HEK293 (cell line): ENCODE results near the gene RBM10.

Source experiments
- BCL11A ChIP-seq: fragments of 450-650 bp; formaldehyde crosslinking; IDR thresholded peaks from 2 replicates; pipeline ENCODE4 v1.5.1; 2016; ENCODE audit warnings: low read depth, missing biosample characterization, missing genetic modification characterization
- EGR2 ChIP-seq: fragments of 450-650 bp; formaldehyde crosslinking; IDR thresholded peaks from 2 replicates; pipeline ENCODE4 v1.5.1; 2016; ENCODE audit warnings: low read depth, missing biosample characterization, missing genetic modification characterization
- GLIS1 ChIP-seq: fragments of 450-650 bp; formaldehyde crosslinking; IDR thresholded peaks from 2 replicates; pipeline ENCODE4 v1.5.1; 2016; ENCODE audit warnings: missing biosample characterization, missing genetic modification characterization
- KLF7 ChIP-seq: fragments of 450-650 bp; formaldehyde crosslinking; IDR thresholded peaks from 2 replicates; pipeline ENCODE4 v1.5.1; 2016; ENCODE audit warnings: missing biosample characterization, missing genetic modification characterization, borderline replicate concordance
- KLF8 ChIP-seq: fragments of 450-650 bp; formaldehyde crosslinking; IDR thresholded peaks from 2 replicates; pipeline ENCODE4 v1.5.1; 2016; ENCODE audit warnings: missing biosample characterization, missing genetic modification characterization
- KLF9 ChIP-seq: fragments of 450-650 bp; formaldehyde crosslinking; IDR thresholded peaks from 2 replicates; pipeline ENCODE4 v1.5.1; 2016; ENCODE audit warnings: missing biosample characterization, missing genetic modification characterization, low read depth
- SP7 ChIP-seq: fragments of 450-650 bp; formaldehyde crosslinking; IDR thresholded peaks from 2 replicates; pipeline ENCODE4 v1.5.1; 2016; ENCODE audit warnings: missing biosample characterization, missing genetic modification characterization
- ZBTB21 ChIP-seq: fragments of 450-650 bp; formaldehyde crosslinking; IDR thresholded peaks from 2 replicates; pipeline ENCODE4 v1.5.1; 2017; ENCODE audit warnings: missing biosample characterization, missing genetic modification characterization
- ZBTB48 ChIP-seq: fragments of 450-650 bp; formaldehyde crosslinking; IDR thresholded peaks from 2 replicates; pipeline ENCODE4 v1.5.1; 2016; ENCODE audit warnings: missing biosample characterization, missing genetic modification characterization
- ZFP37 ChIP-seq: fragments of 450-650 bp; formaldehyde crosslinking; IDR thresholded peaks from 2 replicates; pipeline ENCODE4 v1.5.1; 2016; ENCODE audit warnings: missing biosample characterization, missing genetic modification characterization
- ZNF248 ChIP-seq: fragments of 450-650 bp; formaldehyde crosslinking; IDR thresholded peaks from 2 replicates; pipeline ENCODE4 v1.5.1; 2017; ENCODE audit warnings: missing biosample characterization, missing genetic modification characterization
- ZNF341 ChIP-seq: fragments of 450-650 bp; formaldehyde crosslinking; IDR thresholded peaks from 2 replicates; pipeline ENCODE4; 2016; ENCODE audit warnings: low read depth, missing biosample characterization, missing genetic modification characterization
- ZNF707 ChIP-seq: fragments of 450-650 bp; formaldehyde crosslinking; IDR thresholded peaks from 2 replicates; pipeline ENCODE4 v1.5.1; 2016; ENCODE audit warnings: missing biosample characterization, missing genetic modification characterization
- ZSCAN30 ChIP-seq: fragments of 450-650 bp; IDR thresholded peaks from 2 replicates; pipeline ENCODE4 v1.5.1; 2018; ENCODE audit warnings: missing biosample characterization, mild to moderate bottlenecking, missing genetic modification characterization, moderate library complexity
- TF ChIP-seq, protein P1 (sequence below): fragments of 450-650 bp; formaldehyde crosslinking; optimal IDR thresholded peaks from 2 replicates; pipeline ENCODE3; 2016; ENCODE audit warnings: missing biosample characterization, mild to moderate bottlenecking, missing genetic modification characterization
- TF ChIP-seq, protein P2 (sequence below): fragments of 450-650 bp; formaldehyde crosslinking; IDR thresholded peaks from 2 replicates; pipeline ENCODE4 v1.5.1; 2016; ENCODE audit warnings: missing biosample characterization, missing genetic modification characterization
- TF ChIP-seq, protein P3 (sequence below): fragments of 450-650 bp; formaldehyde crosslinking; IDR thresholded peaks from 2 replicates; pipeline ENCODE4 v1.5.1; 2016; ENCODE audit warnings: missing biosample characterization, missing genetic modification characterization
- TF ChIP-seq, protein P4 (sequence below): fragments of 450-650 bp; formaldehyde crosslinking; IDR thresholded peaks from 2 replicates; pipeline ENCODE4 v1.5.1; 2016; ENCODE audit warnings: missing biosample characterization, missing genetic modification characterization
- TF ChIP-seq, protein P5 (sequence below): fragments of 450-650 bp; formaldehyde crosslinking; IDR thresholded peaks from 2 replicates; pipeline ENCODE4 v1.5.1; 2016; ENCODE audit warnings: missing biosample characterization, missing genetic modification characterization
- TF ChIP-seq, protein P6 (sequence below): fragments of 450-650 bp; formaldehyde crosslinking; conservative IDR thresholded peaks from 2 replicates; pipeline ENCODE4 v1.5.1; 2016; ENCODE audit warnings: low read depth, missing biosample characterization, missing genetic modification characterization

Gene RBM10

DNA sequence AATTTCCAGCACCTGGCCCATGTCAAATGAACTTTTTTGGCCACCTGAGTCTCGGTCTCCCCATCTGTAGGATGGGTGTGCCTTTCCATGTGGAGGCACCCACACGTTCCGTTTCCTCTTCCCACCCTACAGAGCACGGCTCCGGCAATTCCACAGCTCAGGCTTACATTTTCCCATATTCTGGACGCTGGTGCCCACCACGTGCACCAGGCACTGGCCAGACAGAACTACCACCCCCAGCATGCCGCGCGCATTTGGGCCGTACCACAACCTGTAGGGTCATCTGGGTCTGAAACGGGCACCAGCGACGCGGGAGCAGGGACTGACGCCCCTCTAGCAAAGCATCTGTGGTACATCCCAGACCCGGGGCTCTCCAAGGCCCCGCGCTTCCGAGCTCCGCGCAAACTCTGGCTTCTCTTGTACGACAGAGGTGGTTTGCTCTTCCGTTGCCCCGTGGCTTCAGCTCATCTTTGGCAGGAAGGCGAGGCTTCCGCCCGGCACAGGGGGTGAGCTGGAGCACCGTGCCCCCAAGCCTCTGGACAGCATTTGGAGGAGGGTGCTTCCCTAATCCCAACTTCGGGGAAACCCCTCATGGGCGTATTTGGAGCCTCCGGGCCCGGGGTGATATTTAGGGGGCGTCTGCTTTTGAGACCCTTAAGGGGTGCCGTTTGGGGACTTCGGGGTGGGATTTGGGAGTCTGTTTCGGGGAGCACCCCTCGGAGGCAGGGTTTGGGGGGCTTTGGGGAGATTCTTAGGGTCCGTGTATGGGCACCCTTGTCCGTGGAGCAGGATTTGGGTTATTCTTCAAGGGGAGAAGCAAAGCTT is 45.6 kb downstream of the RBM10 start (continued):
- TF ChIP-seq, protein P1, sequence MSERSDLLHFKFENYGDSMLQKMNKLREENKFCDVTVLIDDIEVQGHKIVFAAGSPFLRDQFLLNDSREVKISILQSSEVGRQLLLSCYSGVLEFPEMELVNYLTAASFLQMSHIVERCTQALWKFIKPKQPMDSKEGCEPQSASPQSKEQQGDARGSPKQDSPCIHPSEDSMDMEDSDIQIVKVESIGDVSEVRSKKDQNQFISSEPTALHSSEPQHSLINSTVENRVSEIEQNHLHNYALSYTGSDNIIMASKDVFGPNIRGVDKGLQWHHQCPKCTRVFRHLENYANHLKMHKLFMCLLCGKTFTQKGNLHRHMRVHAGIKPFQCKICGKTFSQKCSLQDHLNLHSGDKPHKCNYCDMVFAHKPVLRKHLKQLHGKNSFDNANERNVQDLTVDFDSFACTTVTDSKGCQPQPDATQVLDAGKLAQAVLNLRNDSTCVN (tag by site-specific recombination), result peak; percentile 76
- TF ChIP-seq ZNF707 (tag by site-specific recombination) (no peak), ZBTB21 (0 out of 2 replicates have a peak, but pooled peaks have one; percentile 24), ZSCAN30 (tag by site-specific recombination) (peak; percentile 73; the same call in 1 of the 2 replicates), ZFP37 (tag by site-specific recombination) (0 out of 2 replicates have a peak, but pooled peaks have one; percentile 20), ZBTB48 (tag by site-specific recombination) (peak; percentile 65; the same call in 1 of the 2 replicates), ZNF341 (tag by site-specific recombination) (peak; percentile 77), GLIS1 (tag by site-specific recombination) (peak; percentile 37; the same call in 1 of the 2 replicates), BCL11A (tag by site-specific recombination) (no peak), KLF8 (peak; percentile 54), KLF9 (tag by site-specific recombination) (no peak), ZNF248 (tag by site-specific recombination) (no peak), SP7 (tag by site-specific recombination) (peak; percentile 78), KLF7 (tag by site-specific recombination) (0 out of 2 replicates have a peak, but pooled peaks have one; percentile 20), EGR2 (tag by site-specific recombination) (0 out of 2 replicates have a peak, but pooled peaks have one; percentile 16)
- TF ChIP-seq, protein P2, sequence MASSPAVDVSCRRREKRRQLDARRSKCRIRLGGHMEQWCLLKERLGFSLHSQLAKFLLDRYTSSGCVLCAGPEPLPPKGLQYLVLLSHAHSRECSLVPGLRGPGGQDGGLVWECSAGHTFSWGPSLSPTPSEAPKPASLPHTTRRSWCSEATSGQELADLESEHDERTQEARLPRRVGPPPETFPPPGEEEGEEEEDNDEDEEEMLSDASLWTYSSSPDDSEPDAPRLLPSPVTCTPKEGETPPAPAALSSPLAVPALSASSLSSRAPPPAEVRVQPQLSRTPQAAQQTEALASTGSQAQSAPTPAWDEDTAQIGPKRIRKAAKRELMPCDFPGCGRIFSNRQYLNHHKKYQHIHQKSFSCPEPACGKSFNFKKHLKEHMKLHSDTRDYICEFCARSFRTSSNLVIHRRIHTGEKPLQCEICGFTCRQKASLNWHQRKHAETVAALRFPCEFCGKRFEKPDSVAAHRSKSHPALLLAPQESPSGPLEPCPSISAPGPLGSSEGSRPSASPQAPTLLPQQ (tag by site-specific recombination), result peak; percentile 70; the same call in 1 of the 2 replicates
- TF ChIP-seq, protein P3, sequence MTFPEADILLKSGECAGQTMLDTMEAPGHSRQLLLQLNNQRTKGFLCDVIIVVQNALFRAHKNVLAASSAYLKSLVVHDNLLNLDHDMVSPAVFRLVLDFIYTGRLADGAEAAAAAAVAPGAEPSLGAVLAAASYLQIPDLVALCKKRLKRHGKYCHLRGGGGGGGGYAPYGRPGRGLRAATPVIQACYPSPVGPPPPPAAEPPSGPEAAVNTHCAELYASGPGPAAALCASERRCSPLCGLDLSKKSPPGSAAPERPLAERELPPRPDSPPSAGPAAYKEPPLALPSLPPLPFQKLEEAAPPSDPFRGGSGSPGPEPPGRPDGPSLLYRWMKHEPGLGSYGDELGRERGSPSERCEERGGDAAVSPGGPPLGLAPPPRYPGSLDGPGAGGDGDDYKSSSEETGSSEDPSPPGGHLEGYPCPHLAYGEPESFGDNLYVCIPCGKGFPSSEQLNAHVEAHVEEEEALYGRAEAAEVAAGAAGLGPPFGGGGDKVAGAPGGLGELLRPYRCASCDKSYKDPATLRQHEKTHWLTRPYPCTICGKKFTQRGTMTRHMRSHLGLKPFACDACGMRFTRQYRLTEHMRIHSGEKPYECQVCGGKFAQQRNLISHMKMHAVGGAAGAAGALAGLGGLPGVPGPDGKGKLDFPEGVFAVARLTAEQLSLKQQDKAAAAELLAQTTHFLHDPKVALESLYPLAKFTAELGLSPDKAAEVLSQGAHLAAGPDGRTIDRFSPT (tag by site-specific recombination), result peak; percentile 95
- TF ChIP-seq, protein P4, sequence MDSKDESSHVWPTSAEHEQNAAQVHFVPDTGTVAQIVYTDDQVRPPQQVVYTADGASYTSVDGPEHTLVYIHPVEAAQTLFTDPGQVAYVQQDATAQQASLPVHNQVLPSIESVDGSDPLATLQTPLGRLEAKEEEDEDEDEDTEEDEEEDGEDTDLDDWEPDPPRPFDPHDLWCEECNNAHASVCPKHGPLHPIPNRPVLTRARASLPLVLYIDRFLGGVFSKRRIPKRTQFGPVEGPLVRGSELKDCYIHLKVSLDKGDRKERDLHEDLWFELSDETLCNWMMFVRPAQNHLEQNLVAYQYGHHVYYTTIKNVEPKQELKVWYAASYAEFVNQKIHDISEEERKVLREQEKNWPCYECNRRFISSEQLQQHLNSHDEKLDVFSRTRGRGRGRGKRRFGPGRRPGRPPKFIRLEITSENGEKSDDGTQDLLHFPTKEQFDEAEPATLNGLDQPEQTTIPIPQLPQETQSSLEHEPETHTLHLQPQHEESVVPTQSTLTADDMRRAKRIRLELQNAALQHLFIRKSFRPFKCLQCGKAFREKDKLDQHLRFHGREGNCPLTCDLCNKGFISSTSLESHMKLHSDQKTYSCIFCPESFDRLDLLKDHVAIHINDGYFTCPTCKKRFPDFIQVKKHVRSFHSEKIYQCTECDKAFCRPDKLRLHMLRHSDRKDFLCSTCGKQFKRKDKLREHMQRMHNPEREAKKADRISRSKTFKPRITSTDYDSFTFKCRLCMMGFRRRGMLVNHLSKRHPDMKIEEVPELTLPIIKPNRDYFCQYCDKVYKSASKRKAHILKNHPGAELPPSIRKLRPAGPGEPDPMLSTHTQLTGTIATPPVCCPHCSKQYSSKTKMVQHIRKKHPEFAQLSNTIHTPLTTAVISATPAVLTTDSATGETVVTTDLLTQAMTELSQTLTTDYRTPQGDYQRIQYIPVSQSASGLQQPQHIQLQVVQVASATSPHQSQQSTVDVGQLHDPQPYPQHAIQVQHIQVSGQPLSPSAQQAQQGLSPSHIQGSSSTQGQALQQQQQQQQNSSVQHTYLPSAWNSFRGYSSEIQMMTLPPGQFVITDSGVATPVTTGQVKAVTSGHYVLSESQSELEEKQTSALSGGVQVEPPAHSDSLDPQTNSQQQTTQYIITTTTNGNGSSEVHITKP (tag by site-specific recombination), result peak; percentile 99
- TF ChIP-seq, protein P5, sequence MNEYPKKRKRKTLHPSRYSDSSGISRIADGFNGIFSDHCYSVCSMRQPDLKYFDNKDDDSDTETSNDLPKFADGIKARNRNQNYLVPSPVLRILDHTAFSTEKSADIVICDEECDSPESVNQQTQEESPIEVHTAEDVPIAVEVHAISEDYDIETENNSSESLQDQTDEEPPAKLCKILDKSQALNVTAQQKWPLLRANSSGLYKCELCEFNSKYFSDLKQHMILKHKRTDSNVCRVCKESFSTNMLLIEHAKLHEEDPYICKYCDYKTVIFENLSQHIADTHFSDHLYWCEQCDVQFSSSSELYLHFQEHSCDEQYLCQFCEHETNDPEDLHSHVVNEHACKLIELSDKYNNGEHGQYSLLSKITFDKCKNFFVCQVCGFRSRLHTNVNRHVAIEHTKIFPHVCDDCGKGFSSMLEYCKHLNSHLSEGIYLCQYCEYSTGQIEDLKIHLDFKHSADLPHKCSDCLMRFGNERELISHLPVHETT, result 0 out of 2 replicates have a peak, but pooled peaks have one; percentile 53
- TF ChIP-seq, protein P6, sequence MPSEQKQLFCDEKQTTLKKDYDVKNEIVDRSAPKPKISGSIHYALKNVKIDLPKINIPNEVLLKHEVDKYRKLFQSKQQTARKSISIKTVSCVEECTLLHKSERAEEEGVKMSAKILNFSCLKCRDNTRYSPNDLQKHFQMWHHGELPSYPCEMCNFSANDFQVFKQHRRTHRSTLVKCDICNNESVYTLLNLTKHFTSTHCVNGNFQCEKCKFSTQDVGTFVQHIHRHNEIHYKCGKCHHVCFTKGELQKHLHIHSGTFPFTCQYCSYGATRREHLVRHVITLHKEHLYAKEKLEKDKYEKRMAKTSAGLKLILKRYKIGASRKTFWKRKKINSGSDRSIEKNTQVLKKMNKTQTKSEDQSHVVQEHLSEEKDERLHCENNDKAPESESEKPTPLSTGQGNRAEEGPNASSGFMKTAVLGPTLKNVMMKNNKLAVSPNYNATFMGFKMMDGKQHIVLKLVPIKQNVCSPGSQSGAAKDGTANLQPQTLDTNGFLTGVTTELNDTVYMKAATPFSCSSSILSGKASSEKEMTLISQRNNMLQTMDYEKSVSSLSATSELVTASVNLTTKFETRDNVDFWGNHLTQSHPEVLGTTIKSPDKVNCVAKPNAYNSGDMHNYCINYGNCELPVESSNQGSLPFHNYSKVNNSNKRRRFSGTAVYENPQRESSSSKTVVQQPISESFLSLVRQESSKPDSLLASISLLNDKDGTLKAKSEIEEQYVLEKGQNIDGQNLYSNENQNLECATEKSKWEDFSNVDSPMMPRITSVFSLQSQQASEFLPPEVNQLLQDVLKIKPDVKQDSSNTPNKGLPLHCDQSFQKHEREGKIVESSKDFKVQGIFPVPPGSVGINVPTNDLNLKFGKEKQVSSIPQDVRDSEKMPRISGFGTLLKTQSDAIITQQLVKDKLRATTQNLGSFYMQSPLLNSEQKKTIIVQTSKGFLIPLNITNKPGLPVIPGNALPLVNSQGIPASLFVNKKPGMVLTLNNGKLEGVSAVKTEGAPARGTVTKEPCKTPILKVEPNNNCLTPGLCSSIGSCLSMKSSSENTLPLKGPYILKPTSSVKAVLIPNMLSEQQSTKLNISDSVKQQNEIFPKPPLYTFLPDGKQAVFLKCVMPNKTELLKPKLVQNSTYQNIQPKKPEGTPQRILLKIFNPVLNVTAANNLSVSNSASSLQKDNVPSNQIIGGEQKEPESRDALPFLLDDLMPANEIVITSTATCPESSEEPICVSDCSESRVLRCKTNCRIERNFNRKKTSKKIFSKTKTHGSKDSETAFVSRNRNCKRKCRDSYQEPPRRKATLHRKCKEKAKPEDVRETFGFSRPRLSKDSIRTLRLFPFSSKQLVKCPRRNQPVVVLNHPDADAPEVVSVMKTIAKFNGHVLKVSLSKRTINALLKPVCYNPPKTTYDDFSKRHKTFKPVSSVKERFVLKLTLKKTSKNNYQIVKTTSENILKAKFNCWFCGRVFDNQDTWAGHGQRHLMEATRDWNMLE (tag by site-specific recombination), result peak; percentile 20; the same call in 1 of the 2 replicates
